Measurements from ENCODE around the gene MED12. TPM values are rescaled to one million over a fixed set of nuclear protein-coding genes. Genes with fewer than 3 reads are reported as not detected.

MED12 gene
- total RNA-seq, 1 experiment from 2014 or later = 13.5 TPM

- no peak for DNase-seq (ENCODE audit: low read depth, low spot score)
- in situ Hi-C loops (cut with HindIII; ENCODE audit: low pct_unique_long_range_greater_than_20kb, low sequenced_read_pairs) = no loop called here
These were observed 29.3 kb downstream of the MED12 start for GRCh38 chrX:71147496-71148277.

GRCh38 chrX:71148278-71148663 is 29.9 kb downstream of the MED12 start:
- DNase-seq (ENCODE audit: low read depth, low spot score) = no peak
- in situ Hi-C loops (cut with HindIII; ENCODE audit: low pct_unique_long_range_greater_than_20kb, low sequenced_read_pairs) = no loop called here

- in situ Hi-C loops (cut with HindIII; ENCODE audit: low pct_unique_long_range_greater_than_20kb, low sequenced_read_pairs) = no loop called here
- DNase-seq (ENCODE audit: low read depth, low spot score) = no peak
These were observed 33.0 kb downstream of the MED12 start for GRCh38 chrX:71151366-71151765.

- no peak for DNase-seq (ENCODE audit: low read depth, low spot score)
- in situ Hi-C loops (cut with HindIII; ENCODE audit: low pct_unique_long_range_greater_than_20kb, low sequenced_read_pairs) = no loop called here
These were observed 35.8 kb downstream of the MED12 start for GRCh38 chrX:71154196-71154595.

- in situ Hi-C loops (cut with HindIII; ENCODE audit: low pct_unique_long_range_greater_than_20kb, low sequenced_read_pairs) = no loop called here
These were observed 36.2 kb downstream of the MED12 start for GRCh38 chrX:71154641-71155040.

GRCh38 chrX:71158603-71159002 is 40.2 kb downstream of the MED12 start:
- no peak for DNase-seq (ENCODE audit: low read depth, low spot score)
- in situ Hi-C loops (cut with HindIII; ENCODE audit: low pct_unique_long_range_greater_than_20kb, low sequenced_read_pairs) = no loop called here

More at GRCh38 chrX:71154641-71155040, 36.2 kb downstream of the MED12 start:
- no peak for DNase-seq (ENCODE audit: low read depth, low spot score)

GRCh38 chrX:71159335-71159734 is 40.9 kb downstream of the MED12 start:
- DNase-seq (ENCODE audit: low read depth, low spot score) = no peak
- in situ Hi-C loops (cut with HindIII; ENCODE audit: low pct_unique_long_range_greater_than_20kb, low sequenced_read_pairs) = no loop called here

GRCh38 chrX:71160475-71160874 is 42.1 kb downstream of the MED12 start:
- DNase-seq (ENCODE audit: low read depth, low spot score) = no peak
- in situ Hi-C loops (cut with HindIII; ENCODE audit: low pct_unique_long_range_greater_than_20kb, low sequenced_read_pairs) = no loop called here

- in situ Hi-C loops (cut with HindIII; ENCODE audit: low pct_unique_long_range_greater_than_20kb, low sequenced_read_pairs) = no loop called here
- no peak for DNase-seq (ENCODE audit: low read depth, low spot score)
These were observed 44.6 kb downstream of the MED12 start for GRCh38 chrX:71162981-71163380.

GRCh38 chrX:71164071-71164470 is 45.7 kb downstream of the MED12 start:
- DNase-seq (ENCODE audit: low read depth, low spot score) = no peak
- in situ Hi-C loops (cut with HindIII; ENCODE audit: low pct_unique_long_range_greater_than_20kb, low sequenced_read_pairs) = no loop called here

GRCh38 chrX:71166461-71166860 is 48.1 kb downstream of the MED12 start:
- in situ Hi-C loops (cut with HindIII; ENCODE audit: low pct_unique_long_range_greater_than_20kb, low sequenced_read_pairs) = no loop called here
- DNase-seq (ENCODE audit: low read depth, low spot score) = no peak

GRCh38 chrX:71167031-71167781 is 48.8 kb downstream of the MED12 start:
- no peak for DNase-seq (ENCODE audit: low read depth, low spot score)
- in situ Hi-C loops (cut with HindIII; ENCODE audit: low pct_unique_long_range_greater_than_20kb, low sequenced_read_pairs) = no loop called here

- in situ Hi-C loops (cut with HindIII; ENCODE audit: low pct_unique_long_range_greater_than_20kb, low sequenced_read_pairs) = no loop called here
These were observed 49.7 kb downstream of the MED12 start for GRCh38 chrX:71168134-71168533.

GRCh38 chrX:71169586-71169985 is 51.2 kb downstream of the MED12 start:
- in situ Hi-C loops (cut with HindIII; ENCODE audit: low pct_unique_long_range_greater_than_20kb, low sequenced_read_pairs) = no loop called here
- DNase-seq (ENCODE audit: low read depth, low spot score) = no peak

More at GRCh38 chrX:71168134-71168533, 49.7 kb downstream of the MED12 start:
- DNase-seq (ENCODE audit: low read depth, low spot score) = no peak

- no peak for DNase-seq (ENCODE audit: low read depth, low spot score)
- in situ Hi-C loops (cut with HindIII; ENCODE audit: low pct_unique_long_range_greater_than_20kb, low sequenced_read_pairs) = no loop called here
These were observed 52.3 kb downstream of the MED12 start for GRCh38 chrX:71170660-71171059.

GRCh38 chrX:71171110-71171801 is 52.9 kb downstream of the MED12 start:
- in situ Hi-C loops (cut with HindIII; ENCODE audit: low pct_unique_long_range_greater_than_20kb, low sequenced_read_pairs) = no loop called here
- no peak for DNase-seq (ENCODE audit: low read depth, low spot score)

GRCh38 chrX:71173440-71173839 is 55.0 kb downstream of the MED12 start:
- DNase-seq (ENCODE audit: low read depth, low spot score) = no peak
- in situ Hi-C loops (cut with HindIII; ENCODE audit: low pct_unique_long_range_greater_than_20kb, low sequenced_read_pairs) = no loop called here

GRCh38 chrX:71174795-71175194 is 56.4 kb downstream of the MED12 start:
- no peak for DNase-seq (ENCODE audit: low read depth, low spot score)
- in situ Hi-C loops (cut with HindIII; ENCODE audit: low pct_unique_long_range_greater_than_20kb, low sequenced_read_pairs) = no loop called here

Data from SK-MEL-5 (cell line).